ENCODE data around the gene GLYR1. TPM values are rescaled to one million over a fixed set of nuclear protein-coding genes. Genes with fewer than 3 reads are reported as not detected.
"Not testable (repeated sequence)": the region's sequence is repeated elsewhere in the genome, so short reads cannot be mapped to it uniquely, and the experiment has no call there.

Gene GLYR1
- total RNA-seq = 107 TPM in 2 replicates
- 44.0 and 47.9 TPM in 2 replicates for polyA plus RNA-seq
- polyA plus RNA-seq (2011; cell fraction: cytosol; rRNA removed) = 45.3 and 47.5 TPM in 2 replicates
- 78.0 and 84.2 TPM in 2 replicates for polyA plus RNA-seq (2011; cell fraction: nucleus; rRNA removed)
- 58.2 and 59.2 TPM in 2 replicates for polyA plus RNA-seq (2012)
- 53.6 and 70.3 TPM in 2 replicates for polyA minus RNA-seq
- polyA minus RNA-seq (2011; cell fraction: cytosol; rRNA and poly(A)+ RNA removed) = 16.6 TPM
- polyA minus RNA-seq (2011; cell fraction: nucleus; rRNA and poly(A)+ RNA removed) = 39.9 and 41.7 TPM in 2 replicates
- Bru-seq, nascent RNA = percentile 78 among the genes with signal in this experiment
- percentile 91 among the genes with signal in this experiment for BruChase-seq, experiment 1, labeled RNA remaining after a 6-hour chase
- percentile 90 among the genes with signal in this experiment for BruChase-seq, experiment 2, labeled RNA remaining after a 2-hour chase
- long read RNA-seq, transcript GLYR1-201 (16 exons, 3,772 nt) = major isoform, 9 of 54 reads
- long read RNA-seq, partial matches to known transcripts = 10 of 54 reads
- long read RNA-seq, other reads (novel, unspliced or antisense) = 30 of 54 reads

- intact Hi-C loops (cut with micrococcal nuclease) (loop anchor here (1.0 to 2.0 kb wide), 3 partner anchors 44 to 109 kb away; no protein-coding TSS in a partner anchor), dilution Hi-C loops (cut with MboI; ENCODE audit: extremely low pct_ligation_motif_present, low sequenced_read_pairs) (no loop called here)
- DNase-seq (ENCODE audit: low read depth, low spot score) = peak; percentile 97
- peaks cover 40% of the 10 kb centered on the region for H3K4me1 ChIP-seq (ENCODE audit: control insufficient read depth, extremely low read depth, insufficient read depth, low read length)
- H3K9me3 ChIP-seq (replicated peaks; ENCODE audit: control insufficient read depth, insufficient read depth, low read length) = no peaks in the 10 kb centered on the region
- H3K27me3 ChIP-seq (ENCODE audit: control insufficient read depth in 2 of 2, insufficient read depth in 2 of 2, low read length in 2 of 2) = no peaks in the 10 kb centered on the region
- peak within 1 kb of the TSS; percentile 90 for H3K9ac ChIP-seq (replicated peaks; ENCODE audit: extremely low read depth, insufficient read depth, low read length)
- peak; percentile 87 for FAIRE-seq
- ChIA-PET CTCF (interaction anchor here (0.9 to 1.3 kb wide), 4 partner anchors 11 to 109 kb away, joined by 3 to 5 read pairs (median 4); no protein-coding TSS in a partner anchor), POLR2A (no interaction called here)
- H3K79me2 ChIP-seq (ENCODE audit: control insufficient read depth, insufficient read depth, low read length) = peaks cover 76% of the 10 kb centered on the region
- TF ChIP-seq POLR2AphosphoS5 (IDR thresholded peaks at IDR 0.05; ENCODE audit: insufficient read depth, low read depth, low read length) (peak; percentile 88), FOS (IDR thresholded peaks at IDR 0.05; ENCODE audit: borderline replicate concordance, insufficient read depth, low read length) (peak; percentile 10), POLR2A (IDR thresholded peaks at IDR 0.05; ENCODE audit: low read depth, low read length) (peak; percentile 81), MAX (IDR thresholded peaks at IDR 0.05; ENCODE audit: insufficient read depth, insufficient read length) (peak; percentile 99), MYC (IDR thresholded peaks at IDR 0.05; ENCODE audit: low read depth, low read length) (no peak), JUN (IDR thresholded peaks at IDR 0.05; ENCODE audit: borderline replicate concordance, insufficient read depth, insufficient read length, low read depth) (no peak)
- H3K27ac ChIP-seq (ENCODE audit: insufficient read depth, low read depth, low read length) = peak within 1 kb of the TSS; percentile 84
- peak within 1 kb of the TSS; percentile 86 to 96 (median 86) for H3K4me3 ChIP-seq (replicated peaks in 1 of 3; ENCODE audit: insufficient read depth in 1 of 3, low read depth in 1 of 3, low read length in 3 of 3)
- H3K4me2 ChIP-seq (ENCODE audit: insufficient read depth, low read length) = peak within 1 kb of the TSS; percentile 85
- H3K9me1 ChIP-seq (replicated peaks; ENCODE audit: control insufficient read depth, extremely low read depth, insufficient read depth, low read length) = no peaks in the 10 kb centered on the region
- peaks cover 4% of the 10 kb centered on the region for H4K20me1 ChIP-seq (replicated peaks; ENCODE audit: control insufficient read depth, extremely low read depth, insufficient read depth, low read length)
- peaks cover 6 to 8% of the 10 kb centered on the region in 2 experiments for H3K36me3 ChIP-seq (ENCODE audit: control insufficient read depth in 2 of 2, extremely low read depth in 1 of 2, insufficient read depth in 2 of 2, low read length in 2 of 2)
- no TSS peak for BruUV-seq (replicated peaks)
- H2AFZ ChIP-seq (ENCODE audit: low read depth, low read length) = peak within 1 kb of the TSS; percentile 94
These were observed at the start of gene GLYR1, which contains the start of gene UBN1 for GRCh38 chr16:4846901-4847773. TSS of gene GLYR1 (minus strand) at chr16:4847288. CDS start at chr16:4847265, 23 bp downstream. TSS of gene UBN1 (plus strand) at chr16:4847481. CDS start at chr16:4852918, 5,437 bp downstream.

- H3K9me1 ChIP-seq (replicated peaks; ENCODE audit: control insufficient read depth, extremely low read depth, insufficient read depth, low read length); H3K27ac ChIP-seq (ENCODE audit: insufficient read depth, low read depth, low read length); POLR2A ChIA-PET; H3K4me1 ChIP-seq (ENCODE audit: control insufficient read depth, extremely low read depth, insufficient read depth, low read length); H4K20me1 ChIP-seq (replicated peaks; ENCODE audit: control insufficient read depth, extremely low read depth, insufficient read depth, low read length); FAIRE-seq; CTCF ChIA-PET; dilution Hi-C loops (cut with MboI; ENCODE audit: extremely low pct_ligation_motif_present, low sequenced_read_pairs); H3K36me3 ChIP-seq (ENCODE audit: control insufficient read depth in 2 of 2, extremely low read depth in 1 of 2, insufficient read depth in 2 of 2, low read length in 2 of 2); H3K4me2 ChIP-seq (ENCODE audit: insufficient read depth, low read length); H3K9me3 ChIP-seq (replicated peaks; ENCODE audit: control insufficient read depth, insufficient read depth, low read length); H2AFZ ChIP-seq (ENCODE audit: low read depth, low read length); H3K27me3 ChIP-seq (ENCODE audit: control insufficient read depth in 2 of 2, insufficient read depth in 2 of 2, low read length in 2 of 2); H3K9ac ChIP-seq (replicated peaks; ENCODE audit: extremely low read depth, insufficient read depth, low read length); H3K4me3 ChIP-seq (replicated peaks in 1 of 3; ENCODE audit: insufficient read depth in 1 of 3, low read depth in 1 of 3, low read length in 3 of 3); DNase-seq (ENCODE audit: low read depth, low spot score); H3K79me2 ChIP-seq (ENCODE audit: control insufficient read depth, insufficient read depth, low read length); BruUV-seq (replicated peaks): not testable (repeated sequence)
- intact Hi-C loops (cut with micrococcal nuclease) = loop anchor here (10.0 kb wide), 1 partner anchor 58 kb away; the partner anchor contains the start of gene SEC14L5
These were observed 49.7 kb upstream of the GLYR1 start for GRCh38 chr16:4896761-4897160.

Measured in endothelial cell of umbilical vein (primary cell).